NCI-H1092 (cell line): ENCODE data around the gene CENPB.
A peak's percentile ranks its signal among the peaks of the same experiment; 100 is the strongest.
"Not testable (repeated sequence)": the region's sequence is repeated elsewhere in the genome, so short reads cannot be mapped to it uniquely, and the experiment has no call there.

Experiments used
- DNase-seq: peaks from one replicate; lab custom pipeline; 2025; lab: John Stamatoyannopoulos, UW

The CENPB gene

GRCh38 chr20:3786665-3787323 is at the start of gene CENPB:
Gene CENPB, minus strand, starts transcription at chr20:3786740. Its CDS starts 257 bp downstream, at chr20:3786483.
- DNase-seq: peak; percentile 81

- no peak for DNase-seq
Observed at GRCh38 chr20:3836132-3836531, 49.6 kb upstream of the CENPB start.

GRCh38 chr20:3829891-3830290 is 43.4 kb upstream of the CENPB start:
- not testable (repeated sequence) for DNase-seq

GRCh38 chr20:3828798-3829197 is 42.3 kb upstream of the CENPB start:
- DNase-seq: no peak

GRCh38 chr20:3826420-3826819 is 39.9 kb upstream of the CENPB start:
- no peak for DNase-seq

- no peak for DNase-seq
Observed at GRCh38 chr20:3825526-3825925, 39.0 kb upstream of the CENPB start.

- DNase-seq: no peak
Observed at GRCh38 chr20:3823881-3824280, 37.3 kb upstream of the CENPB start.

GRCh38 chr20:3821996-3822395 is 35.5 kb upstream of the CENPB start:
- DNase-seq: no peak

GRCh38 chr20:3820901-3821727 is 34.6 kb upstream of the CENPB start:
- no peak for DNase-seq

GRCh38 chr20:3820048-3820900 is 33.7 kb upstream of the CENPB start, which contains the start of gene AP5S1:
Gene AP5S1, plus strand, starts transcription at chr20:3820547. Its CDS starts 1,571 bp downstream, at chr20:3822118.
- peak; percentile 94 for DNase-seq

GRCh38 chr20:3819411-3820047 is 33.0 kb upstream of the CENPB start:
- DNase-seq: no peak

- DNase-seq: peak; percentile 78
Observed at GRCh38 chr20:3818155-3819151, 31.9 kb upstream of the CENPB start.

GRCh38 chr20:3815703-3816315 is 29.3 kb upstream of the CENPB start:
- DNase-seq: no peak

- no peak for DNase-seq
Observed at GRCh38 chr20:3814928-3815495, 28.5 kb upstream of the CENPB start.

GRCh38 chr20:3813848-3814581 is 27.5 kb upstream of the CENPB start:
- no peak for DNase-seq

- no peak for DNase-seq
Observed at GRCh38 chr20:3812975-3813847, 26.7 kb upstream of the CENPB start.

GRCh38 chr20:3812259-3812681 is 25.7 kb upstream of the CENPB start:
- no peak for DNase-seq
